ENCODE results near the gene ZC3HAV1L.
"Not testable (repeated sequence)": the region's sequence is repeated elsewhere in the genome, so short reads cannot be mapped to it uniquely, and the experiment has no call there.

Gene ZC3HAV1L

DNA sequence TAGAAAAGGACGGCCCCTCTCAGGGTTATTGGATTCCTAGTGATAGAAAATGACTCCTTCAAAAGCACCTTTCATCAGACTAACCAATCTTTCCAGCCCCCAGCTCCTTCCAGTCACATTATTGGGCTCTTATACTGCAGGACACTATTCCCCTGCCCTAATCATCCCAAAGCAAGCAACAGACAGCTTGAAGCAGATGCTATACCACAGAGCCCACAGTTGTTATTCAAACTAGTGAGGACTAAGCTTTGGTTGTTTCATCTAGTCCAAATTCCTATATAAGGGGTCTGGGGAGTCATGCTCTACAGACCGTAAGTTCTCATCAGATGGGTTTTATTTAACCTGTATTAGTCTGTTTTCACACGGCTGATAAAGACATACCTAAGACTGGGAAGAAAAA lies 24.5 kb downstream of the ZC3HAV1L start:
- no peak for DNase-seq

DNA sequence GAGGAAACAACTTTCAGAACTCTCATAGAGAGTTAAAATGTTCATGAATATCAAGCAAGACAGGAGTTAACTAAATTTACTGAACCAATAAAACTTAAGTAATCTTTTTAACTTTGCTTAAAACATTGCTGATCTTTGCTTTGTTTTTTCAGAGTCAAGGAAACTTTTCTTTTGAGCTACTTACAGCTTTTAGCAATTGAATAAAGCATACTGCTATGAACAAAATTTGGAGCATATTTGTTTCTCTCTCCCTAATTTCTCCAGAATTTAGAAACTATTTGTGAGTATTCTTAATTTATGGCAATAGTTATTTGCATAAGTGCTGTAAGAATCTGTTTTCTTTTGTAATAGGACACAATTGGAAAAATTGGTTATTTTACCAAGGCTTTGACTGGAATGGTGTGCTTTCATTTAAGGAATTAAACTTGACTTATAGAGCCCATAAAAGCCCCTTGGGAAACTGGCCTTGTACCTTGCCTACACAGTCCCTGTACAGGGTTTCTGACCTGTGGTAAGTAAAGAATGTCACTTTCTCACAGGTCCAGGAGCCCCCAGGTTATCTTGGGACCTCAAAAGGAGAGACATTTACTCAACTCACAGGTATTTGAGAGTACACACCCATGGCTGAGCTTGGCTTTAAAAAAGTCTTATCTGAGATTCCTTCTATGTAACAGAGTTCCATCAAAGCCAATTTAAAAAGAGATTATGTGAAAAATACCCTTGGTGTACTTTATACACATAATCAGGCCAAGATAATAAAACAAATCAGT lies 31.3 kb downstream of the ZC3HAV1L start:
- DNase-seq: no peak

- DNase-seq: no peak
Measured at GRCh38 chr7:138999414-138999813, 36.4 kb downstream of the ZC3HAV1L start.

- no peak for DNase-seq
Measured at GRCh38 chr7:138992052-138992531, 43.8 kb downstream of the ZC3HAV1L start.

- no peak for DNase-seq
Measured at GRCh38 chr7:138987686-138988085, 48.2 kb downstream of the ZC3HAV1L start.

DNA sequence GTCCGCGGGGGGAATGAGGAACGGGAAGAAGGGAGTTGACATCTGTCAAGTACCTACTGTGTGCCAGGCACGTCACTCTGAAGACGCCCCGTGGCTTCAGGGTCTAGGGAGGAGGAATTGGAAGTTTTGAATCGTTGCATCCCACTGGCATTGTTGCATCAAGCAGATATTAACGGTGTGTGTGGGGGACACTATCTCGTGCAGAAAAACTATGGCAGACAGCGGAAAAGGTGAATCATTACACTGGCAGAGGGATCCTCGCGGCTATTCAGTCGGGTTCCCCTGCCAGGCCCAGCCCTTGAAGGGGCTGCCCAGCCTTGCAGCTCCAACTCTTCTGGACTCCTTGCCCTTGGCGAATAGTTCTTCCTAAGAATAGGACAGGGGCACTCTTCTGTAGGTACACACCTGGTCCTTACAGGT lies 53.6 kb downstream of the ZC3HAV1L start:
- no peak for DNase-seq

- DNase-seq: peak; percentile 66
Measured at GRCh38 chr7:138981332-138982203, 54.3 kb downstream of the ZC3HAV1L start, which contains the start of gene KIAA1549. Gene KIAA1549, minus strand, starts transcription at chr7:138981389. Its CDS starts 120 bp downstream, at chr7:138981269.

DNA sequence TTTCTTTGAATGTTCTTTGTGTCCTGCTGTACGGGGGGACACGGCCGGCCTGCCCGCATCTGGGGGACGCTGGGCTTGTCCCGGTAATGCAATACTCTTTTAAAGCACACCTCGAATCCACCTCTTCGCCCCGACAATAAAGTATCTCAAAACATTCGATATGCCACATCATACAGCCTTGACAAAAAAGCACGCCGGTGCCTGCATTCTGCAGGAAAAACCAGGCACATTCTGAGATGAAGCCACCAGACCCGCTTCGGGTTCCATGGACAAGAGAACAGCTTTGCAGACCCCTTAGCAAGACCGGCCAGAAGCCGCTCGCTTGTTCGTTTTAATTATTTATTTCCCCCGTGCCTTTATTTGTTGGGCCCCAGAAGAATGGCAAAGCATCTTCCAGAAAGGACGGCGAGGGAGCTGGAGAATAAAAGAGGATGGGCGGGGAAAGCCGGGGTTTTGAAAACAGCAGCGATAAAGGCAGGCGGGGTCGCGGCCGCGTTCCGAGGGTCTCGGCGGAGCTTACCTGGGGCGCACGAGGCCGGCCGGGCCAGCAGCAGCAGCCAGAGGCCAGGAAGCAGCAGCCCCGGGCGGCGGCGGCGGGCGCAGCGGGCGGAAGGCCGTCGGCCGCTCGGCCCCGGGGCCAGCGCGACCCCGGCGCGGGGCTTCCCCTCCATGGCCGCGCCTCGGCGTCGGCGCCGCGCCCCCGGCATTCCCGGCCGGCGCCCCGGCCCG lies 55.1 kb downstream of the ZC3HAV1L start:
- DNase-seq: no peak

- DNase-seq: no peak
Measured at GRCh38 chr7:138979988-138980562, 55.8 kb downstream of the ZC3HAV1L start.

DNA sequence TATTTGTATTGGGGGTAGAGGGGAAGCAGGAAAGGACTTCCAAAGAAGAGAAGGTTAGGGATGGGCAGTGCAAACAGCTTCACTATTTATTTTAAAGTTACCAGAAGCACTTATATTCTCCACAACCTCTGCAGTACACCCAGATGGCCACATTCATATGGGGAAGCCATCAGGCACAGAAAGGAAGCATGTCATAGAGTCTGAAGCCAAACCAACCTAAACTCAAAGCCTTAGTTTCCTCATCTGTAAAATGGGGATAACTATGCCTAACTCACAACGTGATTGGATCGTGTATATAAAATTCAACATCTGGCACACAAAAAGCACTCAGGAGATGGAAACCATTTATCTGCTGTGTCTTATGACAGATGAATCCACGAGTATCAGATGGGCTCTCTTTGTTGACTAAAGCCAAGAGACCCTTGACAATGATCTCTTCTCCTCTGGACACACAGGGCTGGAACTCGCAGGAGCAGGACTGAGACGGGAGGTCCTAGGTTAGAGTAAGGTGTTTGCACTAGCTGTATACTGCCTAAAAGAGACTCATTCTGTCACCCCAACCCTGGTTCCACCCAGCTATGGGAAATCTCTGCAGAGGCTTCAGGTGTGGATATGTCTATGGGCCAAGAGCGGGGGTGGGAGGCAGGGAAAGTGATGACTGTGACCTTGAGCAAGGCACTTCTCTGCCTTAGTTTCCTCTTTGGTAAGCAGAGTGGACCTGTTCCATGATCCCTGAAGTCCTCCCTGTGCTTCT lies 56.4 kb downstream of the ZC3HAV1L start:
- DNase-seq: peak; percentile 13

GRCh38 chr7:138978541-138979184 lies 57.2 kb downstream of the ZC3HAV1L start:
- DNase-seq: no peak

- DNase-seq: not testable (repeated sequence)
Measured at GRCh38 chr7:138976161-138976560, 59.7 kb downstream of the ZC3HAV1L start.

Data from activated CD4-positive, alpha-beta T cell treated with anti-CD3 and anti-CD28 coated beads for 48 hours (primary cell).